ENCODE results near the gene ONECUT3.

Gene ONECUT3

DNA sequence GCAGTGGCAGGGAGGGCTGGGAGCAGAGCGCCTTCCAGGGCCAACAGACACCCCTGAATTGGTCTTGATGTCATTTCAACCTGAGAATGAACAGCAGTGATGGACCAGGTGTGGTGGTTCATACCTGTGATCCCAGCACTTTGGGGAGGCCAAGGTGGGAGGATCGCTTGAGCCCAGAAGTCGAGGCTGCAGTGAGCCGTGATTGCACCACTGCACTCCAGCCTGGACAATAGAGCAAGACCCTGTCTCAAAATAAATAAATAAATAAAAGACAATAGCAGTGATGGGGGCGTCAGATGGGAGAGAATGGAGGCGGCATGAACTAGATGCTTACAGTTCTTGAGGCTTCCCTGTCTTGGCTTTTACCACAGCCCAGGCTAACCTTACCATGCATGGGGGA, 46.1 kb upstream of the ONECUT3 start:
- no peak overlapping the region for H2BK12ac ChIP-seq (ENCODE audit: low read length)
- H3K4me1 ChIP-seq (ENCODE audit: control insufficient read depth in 1 of 2, insufficient read depth in 2 of 2, low read length in 2 of 2) = no peaks in the 10 kb centered on the region
- no peak overlapping the region for H3K27ac ChIP-seq (ENCODE audit: low read depth, low read length)
- H3K79me1 ChIP-seq (ENCODE audit: low read length) = no peaks in the 10 kb centered on the region
- no peaks in the 10 kb centered on the region for H3K79me2 ChIP-seq (ENCODE audit: control insufficient read depth, insufficient read depth, low read length, poor library complexity)
- H4K8ac ChIP-seq (ENCODE audit: low read depth, low read length) = no peak overlapping the region
- H2AFZ ChIP-seq (ENCODE audit: insufficient read depth, low read length, poor library complexity) = no peak overlapping the region
- H3K9me3 ChIP-seq (ENCODE audit: insufficient read depth, low read depth, low read length) = peaks cover 15% of the 10 kb centered on the region
- no peak overlapping the region for H3K14ac ChIP-seq (ENCODE audit: low read length)
- H2BK120ac ChIP-seq (ENCODE audit: insufficient read depth, low read length, poor library complexity) = no peak overlapping the region
- H3K4me2 ChIP-seq (ENCODE audit: low read length) = no peak overlapping the region
- H4K91ac ChIP-seq (ENCODE audit: low read depth, low read length) = no peak overlapping the region
- DNase-seq = no peak
- no peak overlapping the region for H3K18ac ChIP-seq (ENCODE audit: low read length)
- H3K9ac ChIP-seq (ENCODE audit: low read length) = no peak overlapping the region
- H3K36me3 ChIP-seq (ENCODE audit: control insufficient read depth in 1 of 2, insufficient read depth in 2 of 2, low read length in 2 of 2) = no peaks in the 10 kb centered on the region
- no peak overlapping the region for H2AK5ac ChIP-seq (ENCODE audit: low read length)
- no peak overlapping the region for H2BK5ac ChIP-seq (ENCODE audit: low read depth, low read length, poor library complexity)
- no peaks in the 10 kb centered on the region for H3K27me3 ChIP-seq (ENCODE audit: insufficient read depth, low read length)
- no CpG with 5 or more reads among the region's 6 CpGs for WGBS (ENCODE audit: extremely low coverage, insufficient coverage, insufficient read length)
- H3K4me3 ChIP-seq (ENCODE audit: low read depth, low read length) = no peak overlapping the region
- no peak overlapping the region for H3K4ac ChIP-seq (ENCODE audit: low read depth, low read length)
- H4K12ac ChIP-seq (ENCODE audit: low read depth, low read length) = no peak overlapping the region
- H3K23ac ChIP-seq (ENCODE audit: low read length) = no peak overlapping the region

DNA sequence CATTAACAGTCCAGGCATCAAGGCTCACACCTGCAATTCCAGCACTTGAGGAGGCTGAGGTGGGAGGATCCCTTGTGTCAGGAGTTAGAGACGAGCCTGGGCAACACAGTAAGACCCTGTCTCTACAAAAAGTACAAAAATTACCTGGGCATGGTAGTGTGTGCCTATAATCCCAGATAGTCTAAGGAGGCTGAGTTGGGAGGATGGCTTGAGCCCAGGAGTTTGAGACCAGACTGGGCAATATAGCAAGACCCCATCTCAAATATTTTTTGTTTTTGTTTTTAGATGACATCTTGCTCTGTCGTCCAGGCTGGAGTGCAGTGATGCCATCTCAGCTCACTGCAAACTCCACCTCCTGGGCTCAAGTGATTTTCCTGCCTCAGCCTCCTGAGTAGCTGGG, 40.1 kb upstream of the ONECUT3 start:
- H3K4me3 ChIP-seq (ENCODE audit: low read depth, low read length) = no peak overlapping the region
- H3K9me3 ChIP-seq (ENCODE audit: insufficient read depth, low read depth, low read length) = no peaks in the 10 kb centered on the region
- H3K79me2 ChIP-seq (ENCODE audit: control insufficient read depth, insufficient read depth, low read length, poor library complexity) = no peaks in the 10 kb centered on the region
- H4K12ac ChIP-seq (ENCODE audit: low read depth, low read length) = no peak overlapping the region
- no peak overlapping the region for H2AK5ac ChIP-seq (ENCODE audit: low read length)
- no peak overlapping the region for H3K18ac ChIP-seq (ENCODE audit: low read length)
- no peak overlapping the region for H3K9ac ChIP-seq (ENCODE audit: low read length)
- no peak overlapping the region for H3K4me2 ChIP-seq (ENCODE audit: low read length)
- no peaks in the 10 kb centered on the region for H3K79me1 ChIP-seq (ENCODE audit: low read length)
- H4K91ac ChIP-seq (ENCODE audit: low read depth, low read length) = no peak overlapping the region
- WGBS (ENCODE audit: extremely low coverage, insufficient coverage, insufficient read length) = no CpG with 5 or more reads among the region's 2 CpGs
- H2AFZ ChIP-seq (ENCODE audit: insufficient read depth, low read length, poor library complexity) = no peak overlapping the region
- no peak overlapping the region for H3K27ac ChIP-seq (ENCODE audit: low read depth, low read length)
- H3K4me1 ChIP-seq (ENCODE audit: control insufficient read depth in 1 of 2, insufficient read depth in 2 of 2, low read length in 2 of 2) = no peaks in the 10 kb centered on the region
- DNase-seq = no peak
- no peak overlapping the region for H3K4ac ChIP-seq (ENCODE audit: low read depth, low read length)
- no peak overlapping the region for H2BK5ac ChIP-seq (ENCODE audit: low read depth, low read length, poor library complexity)
- no peaks in the 10 kb centered on the region for H3K27me3 ChIP-seq (ENCODE audit: insufficient read depth, low read length)
- no peak overlapping the region for H3K23ac ChIP-seq (ENCODE audit: low read length)
- H4K8ac ChIP-seq (ENCODE audit: low read depth, low read length) = no peak overlapping the region
- H2BK12ac ChIP-seq (ENCODE audit: low read length) = no peak overlapping the region
- no peaks in the 10 kb centered on the region for H3K36me3 ChIP-seq (ENCODE audit: control insufficient read depth in 1 of 2, insufficient read depth in 2 of 2, low read length in 2 of 2)
- no peak overlapping the region for H3K14ac ChIP-seq (ENCODE audit: low read length)
- H2BK120ac ChIP-seq (ENCODE audit: insufficient read depth, low read length, poor library complexity) = no peak overlapping the region

DNA sequence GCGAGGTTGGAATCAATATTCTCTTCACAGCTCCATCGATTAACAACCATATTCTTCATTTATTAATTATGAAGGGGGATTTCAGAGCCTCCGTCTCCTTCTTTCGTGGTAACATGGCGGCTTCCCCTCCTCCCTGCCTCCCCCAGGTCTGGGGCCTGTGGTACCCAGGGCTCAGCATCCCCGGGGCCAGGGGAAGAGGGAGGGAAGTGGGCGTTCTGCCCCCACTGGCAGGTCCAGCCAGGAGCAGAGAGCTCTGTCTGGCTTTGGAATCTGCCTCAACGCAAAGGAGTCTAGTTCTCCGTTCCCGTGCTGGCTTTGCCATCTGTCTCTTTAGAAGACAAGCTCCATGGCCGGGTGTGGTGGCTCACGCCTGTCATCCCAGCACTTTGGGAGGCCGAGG, 37.8 kb upstream of the ONECUT3 start:
- no peak overlapping the region for H2BK12ac ChIP-seq (ENCODE audit: low read length)
- peaks cover 3% of the 10 kb centered on the region for H3K9me3 ChIP-seq (ENCODE audit: insufficient read depth, low read depth, low read length)
- H3K9ac ChIP-seq (ENCODE audit: low read length) = no peak overlapping the region
- H4K91ac ChIP-seq (ENCODE audit: low read depth, low read length) = no peak overlapping the region
- H2BK5ac ChIP-seq (ENCODE audit: low read depth, low read length, poor library complexity) = no peak overlapping the region
- H3K18ac ChIP-seq (ENCODE audit: low read length) = no peak overlapping the region
- H2AK5ac ChIP-seq (ENCODE audit: low read length) = no peak overlapping the region
- WGBS (ENCODE audit: extremely low coverage, insufficient coverage, insufficient read length) = no CpG with 5 or more reads among the region's 13 CpGs
- H3K27me3 ChIP-seq (ENCODE audit: insufficient read depth, low read length) = peaks cover 16% of the 10 kb centered on the region
- no peak overlapping the region for H2BK120ac ChIP-seq (ENCODE audit: insufficient read depth, low read length, poor library complexity)
- DNase-seq = no peak
- H3K79me1 ChIP-seq (ENCODE audit: low read length) = no peaks in the 10 kb centered on the region
- no peak overlapping the region for H3K4me3 ChIP-seq (ENCODE audit: low read depth, low read length)
- no peaks in the 10 kb centered on the region for H3K36me3 ChIP-seq (ENCODE audit: control insufficient read depth in 1 of 2, insufficient read depth in 2 of 2, low read length in 2 of 2)
- no peak overlapping the region for H3K4ac ChIP-seq (ENCODE audit: low read depth, low read length)
- no peaks in the 10 kb centered on the region for H3K79me2 ChIP-seq (ENCODE audit: control insufficient read depth, insufficient read depth, low read length, poor library complexity)
- no peak overlapping the region for H4K12ac ChIP-seq (ENCODE audit: low read depth, low read length)
- no peaks in the 10 kb centered on the region for H3K4me1 ChIP-seq (ENCODE audit: control insufficient read depth in 1 of 2, insufficient read depth in 2 of 2, low read length in 2 of 2)
- H3K27ac ChIP-seq (ENCODE audit: low read depth, low read length) = no peak overlapping the region
- no peak overlapping the region for H3K4me2 ChIP-seq (ENCODE audit: low read length)
- no peak overlapping the region for H3K14ac ChIP-seq (ENCODE audit: low read length)
- H4K8ac ChIP-seq (ENCODE audit: low read depth, low read length) = no peak overlapping the region
- H3K23ac ChIP-seq (ENCODE audit: low read length) = no peak overlapping the region
- H2AFZ ChIP-seq (ENCODE audit: insufficient read depth, low read length, poor library complexity) = no peak overlapping the region

DNA sequence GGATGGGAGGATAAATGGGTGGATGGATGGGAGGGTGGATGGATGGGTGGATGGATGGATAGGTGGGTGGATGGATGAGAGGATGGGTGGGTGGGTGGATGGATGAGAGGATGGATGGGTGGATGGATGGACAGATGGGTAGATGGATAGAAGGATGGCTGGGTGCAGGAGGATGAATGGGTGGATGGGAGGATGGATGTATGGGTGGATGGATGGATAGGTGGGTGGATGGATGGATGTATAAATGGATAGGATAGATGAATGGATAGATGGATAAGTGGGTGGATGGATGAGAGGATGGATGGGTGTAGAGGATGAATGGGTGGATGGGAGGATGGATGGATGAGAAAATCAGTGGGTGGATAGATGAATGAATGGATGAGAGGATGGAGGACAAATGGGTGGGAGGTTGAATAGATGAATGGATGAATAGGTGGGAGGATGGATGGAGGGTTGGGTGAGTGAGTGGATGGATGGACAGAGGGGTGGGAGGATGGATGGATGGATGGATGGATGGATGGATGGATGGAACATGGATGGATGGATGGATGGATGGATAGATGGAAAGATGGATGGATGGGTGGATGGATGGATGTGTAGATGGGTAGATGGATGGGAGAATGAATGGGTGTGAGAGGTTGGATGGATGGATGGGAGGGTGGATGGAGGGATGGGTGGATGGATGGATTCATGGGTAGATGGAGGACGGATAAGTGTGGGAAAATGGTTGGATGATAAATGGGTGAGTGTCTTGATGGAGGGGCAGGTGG, 35.9 kb upstream of the ONECUT3 start:
- Histone ChIP-seq H3K36me3 (ENCODE audit: control insufficient read depth in 1 of 2, insufficient read depth in 2 of 2, low read length in 2 of 2) (no peaks in the 10 kb centered on the region), H2BK5ac (ENCODE audit: low read depth, low read length, poor library complexity) (no peak overlapping the region), H4K12ac (ENCODE audit: low read depth, low read length) (no peak overlapping the region), H2BK120ac (ENCODE audit: insufficient read depth, low read length, poor library complexity) (no peak overlapping the region), H3K9ac (ENCODE audit: low read length) (no peak overlapping the region), H3K23ac (ENCODE audit: low read length) (no peak overlapping the region), H3K27me3 (ENCODE audit: insufficient read depth, low read length) (peaks cover 16% of the 10 kb centered on the region), H3K79me1 (ENCODE audit: low read length) (no peaks in the 10 kb centered on the region), H3K14ac (ENCODE audit: low read length) (no peak overlapping the region), H2AFZ (ENCODE audit: insufficient read depth, low read length, poor library complexity) (no peak overlapping the region), H3K9me3 (ENCODE audit: insufficient read depth, low read depth, low read length) (peaks cover 3% of the 10 kb centered on the region), H4K91ac (ENCODE audit: low read depth, low read length) (no peak overlapping the region), H3K4me2 (ENCODE audit: low read length) (no peak overlapping the region), H3K4me1 (ENCODE audit: control insufficient read depth in 1 of 2, insufficient read depth in 2 of 2, low read length in 2 of 2) (no peaks in the 10 kb centered on the region), H3K18ac (ENCODE audit: low read length) (no peak overlapping the region), H3K4ac (ENCODE audit: low read depth, low read length) (no peak overlapping the region), H3K79me2 (ENCODE audit: control insufficient read depth, insufficient read depth, low read length, poor library complexity) (no peaks in the 10 kb centered on the region), H2BK12ac (ENCODE audit: low read length) (no peak overlapping the region), H2AK5ac (ENCODE audit: low read length) (no peak overlapping the region), H4K8ac (ENCODE audit: low read depth, low read length) (no peak overlapping the region), H3K27ac (ENCODE audit: low read depth, low read length) (no peak overlapping the region), H3K4me3 (ENCODE audit: low read depth, low read length) (no peak overlapping the region)
- 100% methylated on average over 1 of the region's 1 CpG for WGBS (ENCODE audit: extremely low coverage, insufficient coverage, insufficient read length)
- no peak for DNase-seq

Measured in trophoblast cell (in vitro differentiated cells and primary cell).